Measurements from ENCODE around the gene PARVB. TPM values are rescaled to one million over a fixed set of nuclear protein-coding genes. Genes with fewer than 3 reads are reported as not detected.
A peak's percentile ranks its signal among the peaks of the same experiment; 100 is the strongest.

PARVB gene
- total RNA-seq, 4 donors from 2014 or later = 120 to 201 (median 147) TPM

GRCh38 chr22:44020981-44021380, 3.1 kb upstream of the PARVB start:
- intact Hi-C loops (cut with DNase I; ENCODE audit: low total_unique reads) = no loop called here
- no peaks in the 10 kb centered on the region for H3K9me3 ChIP-seq
- H3K27me3 ChIP-seq = no peaks in the 10 kb centered on the region
- H3K27ac ChIP-seq = peak overlapping the region; percentile 94 to 98 (median 97)
- H3K4me3 ChIP-seq = no peak overlapping the region
- in situ Hi-C loops (cut with MboI; ENCODE audit: low sequenced_read_pairs in 4 of 4) = loop anchor here in 1 of 4 donors (10.0 kb wide), 1 partner anchor 64 kb away; no protein-coding TSS in a partner anchor
- DNase-seq (no peak), ATAC-seq (no peak)
- no peaks in the 10 kb centered on the region for H3K36me3 ChIP-seq
- peaks cover 42 to 51% of the 10 kb centered on the region in 2 donors for H3K4me1 ChIP-seq
- TF ChIP-seq POLR2A (IDR thresholded peaks at IDR 0.05) = no peak
- TF ChIP-seq, protein P1, sequence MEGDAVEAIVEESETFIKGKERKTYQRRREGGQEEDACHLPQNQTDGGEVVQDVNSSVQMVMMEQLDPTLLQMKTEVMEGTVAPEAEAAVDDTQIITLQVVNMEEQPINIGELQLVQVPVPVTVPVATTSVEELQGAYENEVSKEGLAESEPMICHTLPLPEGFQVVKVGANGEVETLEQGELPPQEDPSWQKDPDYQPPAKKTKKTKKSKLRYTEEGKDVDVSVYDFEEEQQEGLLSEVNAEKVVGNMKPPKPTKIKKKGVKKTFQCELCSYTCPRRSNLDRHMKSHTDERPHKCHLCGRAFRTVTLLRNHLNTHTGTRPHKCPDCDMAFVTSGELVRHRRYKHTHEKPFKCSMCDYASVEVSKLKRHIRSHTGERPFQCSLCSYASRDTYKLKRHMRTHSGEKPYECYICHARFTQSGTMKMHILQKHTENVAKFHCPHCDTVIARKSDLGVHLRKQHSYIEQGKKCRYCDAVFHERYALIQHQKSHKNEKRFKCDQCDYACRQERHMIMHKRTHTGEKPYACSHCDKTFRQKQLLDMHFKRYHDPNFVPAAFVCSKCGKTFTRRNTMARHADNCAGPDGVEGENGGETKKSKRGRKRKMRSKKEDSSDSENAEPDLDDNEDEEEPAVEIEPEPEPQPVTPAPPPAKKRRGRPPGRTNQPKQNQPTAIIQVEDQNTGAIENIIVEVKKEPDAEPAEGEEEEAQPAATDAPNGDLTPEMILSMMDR (IDR thresholded peaks at IDR 0.05 in 4 of 5, conservative IDR thresholded peaks at IDR 0.05 in 1 of 5) = no peak

- TF ChIP-seq, protein P1 (IDR thresholded peaks at IDR 0.05 in 4 of 5, conservative IDR thresholded peaks at IDR 0.05 in 1 of 5) = peak in 1 of 5 experiments; percentile 11
- peak; percentile 62 to 77 for TF ChIP-seq POLR2A (IDR thresholded peaks at IDR 0.05)
- Histone ChIP-seq H3K27ac (peak overlapping the region; percentile 94 to 98 (median 97)), H3K36me3 (no peaks in the 10 kb centered on the region), H3K4me3 (peak overlapping the region; percentile 55 to 75 (median 68)), H3K4me1 (peaks cover 61 to 77% of the 10 kb centered on the region in 2 donors), H3K27me3 (no peaks in the 10 kb centered on the region), H3K9me3 (no peaks in the 10 kb centered on the region)
- ATAC-seq (peak; percentile 47 to 53), DNase-seq (peak; percentile 57 to 61)
- in situ Hi-C loops (cut with MboI; ENCODE audit: low sequenced_read_pairs in 4 of 4) = loop anchor here in 1 of 4 donors (10.0 kb wide), 1 partner anchor 61 kb away; no protein-coding TSS in a partner anchor
- intact Hi-C loops (cut with DNase I; ENCODE audit: low total_unique reads) = loop anchor here (1.0 kb wide), 1 partner anchor 63 kb away; no protein-coding TSS in a partner anchor
Measured at GRCh38 chr22:44023404-44024287, 456 bp upstream of the PARVB start.

DNA sequence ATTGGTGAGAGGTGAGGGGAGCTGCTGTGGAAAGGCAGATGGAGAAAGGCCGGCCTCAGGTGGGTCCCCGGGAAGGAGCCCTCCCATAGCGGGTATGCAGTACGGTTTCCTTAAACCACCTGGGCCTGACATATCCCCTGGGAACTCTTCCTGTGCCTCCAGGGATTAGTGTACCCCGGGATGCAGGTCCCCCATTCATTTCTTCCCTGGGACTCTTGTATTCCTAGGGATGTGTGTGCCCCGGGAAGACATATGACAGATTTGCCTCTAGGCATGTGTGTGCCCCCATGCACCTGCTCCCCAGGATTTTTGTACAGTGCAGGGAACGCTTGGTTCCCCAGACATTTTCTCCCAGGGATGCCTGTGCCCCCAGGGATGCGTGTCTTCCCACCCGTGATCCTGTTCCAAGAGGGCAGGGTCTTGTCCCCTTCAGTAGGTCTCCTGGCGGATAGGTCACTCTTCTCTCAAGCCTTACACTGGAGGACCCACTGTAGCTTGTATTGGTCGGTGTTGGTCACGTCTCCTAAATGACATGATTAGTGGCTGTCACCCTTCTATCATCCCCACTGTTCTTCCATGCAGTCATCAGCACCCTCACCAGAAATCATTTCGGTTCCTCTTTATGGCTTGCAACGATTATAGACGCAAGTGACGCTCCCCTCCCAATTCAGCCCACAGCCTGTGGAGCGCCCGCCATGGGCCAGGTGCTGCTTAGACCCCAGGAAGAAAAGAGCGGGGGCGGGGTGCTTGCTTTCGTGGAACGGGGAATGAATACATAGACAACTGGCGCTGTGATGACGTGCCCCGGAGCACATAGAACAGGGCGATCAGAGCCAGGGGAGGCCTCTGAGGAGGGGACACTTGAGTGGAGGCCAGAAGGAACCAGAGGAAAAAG, 1.3 kb downstream of the PARVB start:
- TF ChIP-seq POLR2A (IDR thresholded peaks at IDR 0.05) = peak in 1 of 2 donors; percentile 34
- TF ChIP-seq, protein P1 (IDR thresholded peaks at IDR 0.05 in 4 of 5, conservative IDR thresholded peaks at IDR 0.05 in 1 of 5) = no peak
- in situ Hi-C loops (cut with MboI; ENCODE audit: low sequenced_read_pairs in 4 of 4) (loop anchor here in 1 of 4 donors (10.0 kb wide), 1 partner anchor 59 kb away; no protein-coding TSS in a partner anchor), intact Hi-C loops (cut with DNase I; ENCODE audit: low total_unique reads) (no loop called here)
- Histone ChIP-seq H3K4me3 (peak overlapping the region; percentile 57 to 79 (median 74)), H3K27me3 (no peaks in the 10 kb centered on the region), H3K4me1 (peaks cover 79 to 85% of the 10 kb centered on the region in 2 donors), H3K9me3 (no peaks in the 10 kb centered on the region), H3K36me3 (no peaks in the 10 kb centered on the region), H3K27ac (peak overlapping the region; percentile 94 to 98 (median 97))
- no peak for DNase-seq
- no peak for ATAC-seq

- no peaks in the 10 kb centered on the region for H3K9me3 ChIP-seq
- ATAC-seq (no peak), DNase-seq (no peak)
- peaks cover 81 to 88% of the 10 kb centered on the region in 2 donors for H3K4me1 ChIP-seq
- TF ChIP-seq, protein P1 (IDR thresholded peaks at IDR 0.05 in 4 of 5, conservative IDR thresholded peaks at IDR 0.05 in 1 of 5) = no peak
- TF ChIP-seq POLR2A (IDR thresholded peaks at IDR 0.05) = no peak
- intact Hi-C loops (cut with DNase I; ENCODE audit: low total_unique reads) = no loop called here
- H3K4me3 ChIP-seq = peak overlapping the region; percentile 49 to 79 (median 66)
- H3K27ac ChIP-seq = peak overlapping the region; percentile 94 to 98 (median 97)
- no peaks in the 10 kb centered on the region for H3K36me3 ChIP-seq
- no peaks in the 10 kb centered on the region for H3K27me3 ChIP-seq
- in situ Hi-C loops (cut with MboI; ENCODE audit: low sequenced_read_pairs in 4 of 4) = loop anchor here in 1 of 4 donors (10.0 kb wide), 1 partner anchor 59 kb away; no protein-coding TSS in a partner anchor
Measured at GRCh38 chr22:44026066-44026629, 2.0 kb downstream of the PARVB start.

All from gastrocnemius medialis (tissue), 4 donors.